Lower leg skin (tissue), 3 donors: ENCODE results near the gene CDKL2.

Experiments used
- POLR2A ChIP-seq, 2 donors: fragments of 450-650 bp; IDR thresholded peaks; one replicate each; pipeline ENCODE4 v1.6.1; 2016 to 2017; ENCODE audit warnings: antibody characterized with exemption in 2 of 2, mild to moderate bottlenecking in 1 of 2, moderate library complexity in 1 of 2
- TF ChIP-seq, protein P1 (sequence below), 3 donors: fragments of 450-650 bp; IDR thresholded peaks; one replicate each; pipeline ENCODE4 v1.5.1; 2016; ENCODE audit warnings: antibody characterized with exemption in 3 of 3, mild to moderate bottlenecking in 3 of 3, moderate library complexity in 2 of 3

DNA sequence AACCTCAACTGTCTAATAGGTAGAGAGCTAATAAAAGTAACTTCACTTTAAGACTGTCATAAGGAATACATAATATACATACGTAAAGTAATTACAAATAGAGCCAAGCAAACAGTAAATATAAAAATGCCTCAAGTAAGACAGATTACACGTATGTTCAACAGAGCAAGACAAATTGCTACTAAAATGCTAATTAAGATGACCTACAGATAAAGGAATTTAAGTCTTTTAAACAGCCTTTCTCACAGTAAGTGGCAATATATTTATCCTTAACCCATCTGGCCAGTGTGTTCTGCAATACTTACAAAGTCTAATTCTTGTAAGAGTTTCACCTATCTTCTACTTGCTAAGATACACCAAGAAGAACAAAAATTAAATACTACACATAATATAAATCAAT, 30.2 kb upstream of the CDKL2 start:
- TF ChIP-seq, protein P1, sequence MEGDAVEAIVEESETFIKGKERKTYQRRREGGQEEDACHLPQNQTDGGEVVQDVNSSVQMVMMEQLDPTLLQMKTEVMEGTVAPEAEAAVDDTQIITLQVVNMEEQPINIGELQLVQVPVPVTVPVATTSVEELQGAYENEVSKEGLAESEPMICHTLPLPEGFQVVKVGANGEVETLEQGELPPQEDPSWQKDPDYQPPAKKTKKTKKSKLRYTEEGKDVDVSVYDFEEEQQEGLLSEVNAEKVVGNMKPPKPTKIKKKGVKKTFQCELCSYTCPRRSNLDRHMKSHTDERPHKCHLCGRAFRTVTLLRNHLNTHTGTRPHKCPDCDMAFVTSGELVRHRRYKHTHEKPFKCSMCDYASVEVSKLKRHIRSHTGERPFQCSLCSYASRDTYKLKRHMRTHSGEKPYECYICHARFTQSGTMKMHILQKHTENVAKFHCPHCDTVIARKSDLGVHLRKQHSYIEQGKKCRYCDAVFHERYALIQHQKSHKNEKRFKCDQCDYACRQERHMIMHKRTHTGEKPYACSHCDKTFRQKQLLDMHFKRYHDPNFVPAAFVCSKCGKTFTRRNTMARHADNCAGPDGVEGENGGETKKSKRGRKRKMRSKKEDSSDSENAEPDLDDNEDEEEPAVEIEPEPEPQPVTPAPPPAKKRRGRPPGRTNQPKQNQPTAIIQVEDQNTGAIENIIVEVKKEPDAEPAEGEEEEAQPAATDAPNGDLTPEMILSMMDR (IDR thresholded peaks at IDR 0.05): no peak
- TF ChIP-seq POLR2A (IDR thresholded peaks at IDR 0.05): no peak
